Progenitor cell of endocrine pancreas (in vitro differentiated cells): ENCODE data around the gene C1QTNF6. TPM values are rescaled to one million over a fixed set of nuclear protein-coding genes. Genes with fewer than 3 reads are reported as not detected.

Experiments
- DNase-seq: peaks from one replicate; pipeline ENCODE4 v3.0.0; 2021; ENCODE audit warnings: low spot score; ENCODE audit not compliant: unreplicated experiment
- H3K27ac Mint-ChIP-seq: 2 replicates; pipeline ENCODE4 v1.8.0; 2021; ENCODE audit warnings: mild to moderate bottlenecking, moderate library complexity, mixed read lengths
- H3K27me3 Mint-ChIP-seq: 2 replicates; pipeline ENCODE4 v1.8.0; 2021; ENCODE audit warnings: mixed read lengths
- H3K36me3 Mint-ChIP-seq: 2 replicates; pipeline ENCODE4 v1.8.0; 2022; ENCODE audit warnings: mixed read lengths; ENCODE audit not compliant: insufficient read depth
- H3K4me1 Mint-ChIP-seq: 2 replicates; pipeline ENCODE4 v1.8.0; 2021; ENCODE audit warnings: low read depth, mixed read lengths
- H3K4me3 Mint-ChIP-seq: 2 replicates; pipeline ENCODE4 v1.8.0; 2021; ENCODE audit warnings: low read depth, mild to moderate bottlenecking, moderate library complexity, mixed read lengths
- H3K9me3 Mint-ChIP-seq: 2 replicates; pipeline ENCODE4 v1.8.0; 2021; ENCODE audit warnings: low read depth, mixed read lengths
- total RNA-seq: library from RNA; stranded (reverse); gene quantifications from 2 replicates; pipeline ENCODE4 v1.2.1, GENCODE V29; 2021
- TF ChIP-seq, protein P1 (sequence below): fragments of 200-600 bp; sonication (generic); IDR thresholded peaks from one replicate; pipeline ENCODE4 v1.5.0; 2021; ENCODE audit warnings: antibody characterized with exemption, mild to moderate bottlenecking; ENCODE audit not compliant: unreplicated experiment

C1QTNF6 gene
- total RNA-seq, 1 donor from 2014 or later: 14.5 TPM

DNA sequence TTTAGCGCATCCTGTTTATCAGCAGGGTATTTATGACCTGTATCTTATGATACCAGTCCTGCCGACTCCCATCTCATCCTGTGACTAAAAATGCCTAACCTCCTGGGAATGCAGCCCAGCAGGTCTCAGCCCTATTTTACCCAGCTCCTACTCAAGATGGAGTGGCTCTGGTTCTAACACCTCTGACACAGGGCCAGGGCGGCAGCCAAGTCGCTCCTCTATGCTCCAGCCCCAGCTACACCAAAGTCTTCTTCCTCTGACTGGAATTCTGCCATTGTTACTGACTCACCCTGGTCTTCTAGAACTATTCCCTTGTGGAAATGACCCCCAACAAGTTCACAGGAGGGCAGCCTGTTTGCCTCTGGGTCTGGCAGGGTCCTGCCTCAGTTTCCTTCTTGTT is 7.9 kb upstream of the C1QTNF6 start:
- H3K36me3 Mint-ChIP-seq: peaks cover 9% of the 10 kb centered on the region
- H3K9me3 Mint-ChIP-seq: peaks cover 14% of the 10 kb centered on the region
- no peak overlapping the region for H3K27ac Mint-ChIP-seq
- H3K4me1 Mint-ChIP-seq: peaks cover 11% of the 10 kb centered on the region
- no peak overlapping the region for H3K4me3 Mint-ChIP-seq
- H3K27me3 Mint-ChIP-seq: no peaks in the 10 kb centered on the region
- TF ChIP-seq, protein P1, sequence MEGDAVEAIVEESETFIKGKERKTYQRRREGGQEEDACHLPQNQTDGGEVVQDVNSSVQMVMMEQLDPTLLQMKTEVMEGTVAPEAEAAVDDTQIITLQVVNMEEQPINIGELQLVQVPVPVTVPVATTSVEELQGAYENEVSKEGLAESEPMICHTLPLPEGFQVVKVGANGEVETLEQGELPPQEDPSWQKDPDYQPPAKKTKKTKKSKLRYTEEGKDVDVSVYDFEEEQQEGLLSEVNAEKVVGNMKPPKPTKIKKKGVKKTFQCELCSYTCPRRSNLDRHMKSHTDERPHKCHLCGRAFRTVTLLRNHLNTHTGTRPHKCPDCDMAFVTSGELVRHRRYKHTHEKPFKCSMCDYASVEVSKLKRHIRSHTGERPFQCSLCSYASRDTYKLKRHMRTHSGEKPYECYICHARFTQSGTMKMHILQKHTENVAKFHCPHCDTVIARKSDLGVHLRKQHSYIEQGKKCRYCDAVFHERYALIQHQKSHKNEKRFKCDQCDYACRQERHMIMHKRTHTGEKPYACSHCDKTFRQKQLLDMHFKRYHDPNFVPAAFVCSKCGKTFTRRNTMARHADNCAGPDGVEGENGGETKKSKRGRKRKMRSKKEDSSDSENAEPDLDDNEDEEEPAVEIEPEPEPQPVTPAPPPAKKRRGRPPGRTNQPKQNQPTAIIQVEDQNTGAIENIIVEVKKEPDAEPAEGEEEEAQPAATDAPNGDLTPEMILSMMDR: no peak
- DNase-seq: no peak

DNA sequence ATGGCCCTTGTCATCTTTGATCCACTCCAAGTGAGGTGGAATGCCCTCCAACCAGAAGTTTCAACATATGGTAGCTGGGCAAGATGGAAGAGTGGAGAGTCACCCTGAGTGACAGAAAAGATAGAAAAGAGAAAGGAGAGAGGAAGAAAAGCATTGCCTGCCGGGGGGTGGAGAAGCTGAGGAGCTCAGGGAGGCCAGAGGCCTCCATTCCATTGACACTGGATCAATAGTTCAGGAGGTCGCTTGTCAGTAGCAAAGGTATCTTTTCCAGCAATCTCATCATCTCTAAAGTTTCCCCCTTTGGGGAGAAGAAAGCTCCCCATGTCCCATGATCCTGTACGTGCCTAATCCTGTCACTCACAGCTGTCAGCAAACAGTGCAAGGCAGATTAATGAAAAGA is 6.7 kb upstream of the C1QTNF6 start:
- TF ChIP-seq, protein P1: no peak
- no peaks in the 10 kb centered on the region for H3K27me3 Mint-ChIP-seq
- no peak overlapping the region for H3K27ac Mint-ChIP-seq
- H3K9me3 Mint-ChIP-seq: peaks cover 18% of the 10 kb centered on the region
- peaks cover 16% of the 10 kb centered on the region for H3K4me1 Mint-ChIP-seq
- H3K36me3 Mint-ChIP-seq: peaks cover 12% of the 10 kb centered on the region
- DNase-seq: no peak
- no peak overlapping the region for H3K4me3 Mint-ChIP-seq

DNA sequence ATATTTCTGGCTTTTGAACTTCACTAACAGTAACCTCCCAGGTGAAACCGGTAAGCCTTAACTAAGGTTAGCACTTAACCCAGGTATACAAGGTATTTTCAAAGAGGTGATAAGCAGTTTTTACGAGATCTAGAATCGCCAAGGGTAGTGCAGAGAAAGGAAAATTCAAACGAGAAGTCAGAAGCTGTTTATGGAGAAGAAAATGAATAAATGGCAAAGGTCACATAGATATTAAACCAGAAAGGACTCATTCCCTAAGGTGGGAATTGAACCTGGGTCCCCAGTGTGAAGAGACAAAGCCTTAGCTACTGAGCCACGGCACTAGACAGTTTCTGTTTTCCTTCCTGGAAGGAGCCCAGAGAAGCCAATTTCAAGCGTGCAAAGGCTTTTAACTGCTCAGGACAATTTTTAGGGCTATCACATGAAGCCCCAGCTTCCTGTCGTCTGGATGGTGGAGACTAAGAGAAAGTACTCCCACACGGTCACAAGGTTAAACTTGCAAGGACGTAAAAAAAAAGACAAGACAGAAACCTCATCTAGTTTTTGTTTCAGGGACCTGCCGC is 5.7 kb upstream of the C1QTNF6 start:
- H3K9me3 Mint-ChIP-seq: peaks cover 18% of the 10 kb centered on the region
- no peak for DNase-seq
- TF ChIP-seq, protein P1: no peak
- no peaks in the 10 kb centered on the region for H3K27me3 Mint-ChIP-seq
- H3K27ac Mint-ChIP-seq: no peak overlapping the region
- no peak overlapping the region for H3K4me3 Mint-ChIP-seq
- H3K36me3 Mint-ChIP-seq: peaks cover 12% of the 10 kb centered on the region
- H3K4me1 Mint-ChIP-seq: peaks cover 25% of the 10 kb centered on the region

GRCh38 chr22:37192741-37193140 is 4.7 kb upstream of the C1QTNF6 start:
- H3K4me1 Mint-ChIP-seq: peaks cover 30% of the 10 kb centered on the region
- H3K9me3 Mint-ChIP-seq: peaks cover 18% of the 10 kb centered on the region
- peaks cover 12% of the 10 kb centered on the region for H3K36me3 Mint-ChIP-seq
- DNase-seq: no peak
- TF ChIP-seq, protein P1: no peak
- H3K27ac Mint-ChIP-seq: no peak overlapping the region
- no peak overlapping the region for H3K4me3 Mint-ChIP-seq
- no peaks in the 10 kb centered on the region for H3K27me3 Mint-ChIP-seq

GRCh38 chr22:37192204-37192603 is 4.2 kb upstream of the C1QTNF6 start:
- Mint-ChIP-seq H3K36me3 (peaks cover 12% of the 10 kb centered on the region), H3K4me3 (no peak overlapping the region), H3K27me3 (no peaks in the 10 kb centered on the region), H3K27ac (no peak overlapping the region), H3K4me1 (peaks cover 33% of the 10 kb centered on the region), H3K9me3 (peaks cover 18% of the 10 kb centered on the region)
- DNase-seq: no peak
- TF ChIP-seq, protein P1: no peak
